Cardiac muscle cell (in vitro differentiated cells and primary cell): Measurements from ENCODE around the gene SHC3. TPM values are rescaled to one million over a fixed set of nuclear protein-coding genes. Genes with fewer than 3 reads are reported as not detected.

ENCODE experiments used
- DNase-seq, 2 donors: peaks; one replicate each; pipeline versions ENCODE4 v3.0.0 to v3.0.0-alpha.2; 2010 to 2017; ENCODE audit warnings: low read depth in 1 of 2, low spot score in 1 of 2
- H3K27ac ChIP-seq: fragments of 200-600 bp; sonication (generic); 2 replicates; pipeline ENCODE4 v1.5.1; 2016
- H3K27me3 ChIP-seq: fragments of 200-600 bp; sonication (generic); 2 replicates; pipeline ENCODE4 v1.6.0; 2016; ENCODE audit warnings: control low read depth
- H3K36me3 ChIP-seq: fragments of 200-600 bp; sonication (generic); 2 replicates; pipeline ENCODE4 v1.5.1; 2016; ENCODE audit warnings: control low read depth
- H3K4me1 ChIP-seq: fragments of 200-600 bp; sonication (generic); 2 replicates; pipeline ENCODE4 v1.8.1; 2017; ENCODE audit warnings: low read depth, mild to moderate bottlenecking, mixed run types
- H3K4me3 ChIP-seq: fragments of 200-600 bp; sonication (generic); 2 replicates; pipeline ENCODE4 v1.5.1; 2016; ENCODE audit warnings: mild to moderate bottlenecking
- H3K9me3 ChIP-seq: fragments of 200-600 bp; sonication (generic); 2 replicates; pipeline ENCODE4 v1.5.1; 2017; ENCODE audit warnings: low read depth, mild to moderate bottlenecking, control low read depth
- polyA plus RNA-seq: library from polyadenylated mRNA; unstranded; fragments of >200 nt; fragmentation: Nextera tagmentation; extraction: Ambion mirVana; gene quantifications from 2 replicates; pipeline ENCODE4 v1.2.1, GENCODE V29; 2016
- total RNA-seq: library from RNA; depleted of rRNA; stranded (reverse); fragments of >200 nt; gene quantifications from 2 replicates; pipeline ENCODE4 v1.2.3, GENCODE V29; 2016
- TF ChIP-seq, protein P1 (sequence below): IDR thresholded peaks from 2 replicates; pipeline ENCODE4 v1.5.1; 2012; ENCODE audit warnings: low read depth, mild to moderate bottlenecking, low read length

Gene SHC3
- total and polyA plus RNA-seq, 2 experiments from 2014 or later, result 0.27 to 0.34 TPM

- no peak overlapping the region for H3K4me3 ChIP-seq
- DNase-seq, result no peak
- H3K27ac ChIP-seq, result no peak overlapping the region
- H3K4me1 ChIP-seq, result peaks cover 6% of the 10 kb centered on the region
- H3K9me3 ChIP-seq, result no peaks in the 10 kb centered on the region
- no peaks in the 10 kb centered on the region for H3K27me3 ChIP-seq
- TF ChIP-seq, protein P1, sequence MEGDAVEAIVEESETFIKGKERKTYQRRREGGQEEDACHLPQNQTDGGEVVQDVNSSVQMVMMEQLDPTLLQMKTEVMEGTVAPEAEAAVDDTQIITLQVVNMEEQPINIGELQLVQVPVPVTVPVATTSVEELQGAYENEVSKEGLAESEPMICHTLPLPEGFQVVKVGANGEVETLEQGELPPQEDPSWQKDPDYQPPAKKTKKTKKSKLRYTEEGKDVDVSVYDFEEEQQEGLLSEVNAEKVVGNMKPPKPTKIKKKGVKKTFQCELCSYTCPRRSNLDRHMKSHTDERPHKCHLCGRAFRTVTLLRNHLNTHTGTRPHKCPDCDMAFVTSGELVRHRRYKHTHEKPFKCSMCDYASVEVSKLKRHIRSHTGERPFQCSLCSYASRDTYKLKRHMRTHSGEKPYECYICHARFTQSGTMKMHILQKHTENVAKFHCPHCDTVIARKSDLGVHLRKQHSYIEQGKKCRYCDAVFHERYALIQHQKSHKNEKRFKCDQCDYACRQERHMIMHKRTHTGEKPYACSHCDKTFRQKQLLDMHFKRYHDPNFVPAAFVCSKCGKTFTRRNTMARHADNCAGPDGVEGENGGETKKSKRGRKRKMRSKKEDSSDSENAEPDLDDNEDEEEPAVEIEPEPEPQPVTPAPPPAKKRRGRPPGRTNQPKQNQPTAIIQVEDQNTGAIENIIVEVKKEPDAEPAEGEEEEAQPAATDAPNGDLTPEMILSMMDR, result no peak
- no peaks in the 10 kb centered on the region for H3K36me3 ChIP-seq
Measured at GRCh38 chr9:88974641-88975040, 204.0 kb downstream of the SHC3 start.

DNA sequence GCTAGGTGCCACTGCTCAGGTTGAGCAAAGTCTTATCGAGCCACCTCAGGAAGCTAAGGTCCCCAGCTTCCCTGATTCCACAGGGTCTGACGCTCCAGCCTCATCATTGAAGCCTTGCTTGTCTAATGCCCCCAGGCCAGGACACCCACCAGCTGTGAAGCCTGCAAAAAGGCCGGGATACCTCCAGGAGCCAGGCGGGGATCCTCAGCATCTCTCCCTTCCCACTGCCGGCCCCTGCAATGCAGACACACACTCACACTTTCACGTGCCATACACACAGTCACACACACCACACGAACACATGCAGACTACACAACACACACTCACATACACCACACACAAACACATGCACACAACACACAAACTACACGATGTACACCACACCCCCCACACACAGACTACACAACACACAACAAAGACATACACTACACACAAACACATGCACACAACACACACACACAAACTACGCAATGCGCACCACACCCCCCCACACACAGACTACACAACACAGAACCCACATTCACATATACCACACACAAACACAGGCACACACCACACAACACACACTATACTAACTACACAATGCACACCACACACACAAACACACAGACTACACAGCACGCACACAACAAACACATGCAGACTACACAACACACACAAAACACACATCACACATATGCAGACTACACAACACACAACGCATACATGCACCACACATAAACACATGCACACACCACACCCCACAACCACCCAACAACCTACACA lies 205.2 kb downstream of the SHC3 start:
- DNase-seq, result no peak
- Histone ChIP-seq H3K4me1 (peaks cover 6% of the 10 kb centered on the region), H3K4me3 (no peak overlapping the region), H3K27me3 (no peaks in the 10 kb centered on the region), H3K9me3 (no peaks in the 10 kb centered on the region), H3K36me3 (no peaks in the 10 kb centered on the region), H3K27ac (no peak overlapping the region)
- TF ChIP-seq, protein P1, result no peak

DNA sequence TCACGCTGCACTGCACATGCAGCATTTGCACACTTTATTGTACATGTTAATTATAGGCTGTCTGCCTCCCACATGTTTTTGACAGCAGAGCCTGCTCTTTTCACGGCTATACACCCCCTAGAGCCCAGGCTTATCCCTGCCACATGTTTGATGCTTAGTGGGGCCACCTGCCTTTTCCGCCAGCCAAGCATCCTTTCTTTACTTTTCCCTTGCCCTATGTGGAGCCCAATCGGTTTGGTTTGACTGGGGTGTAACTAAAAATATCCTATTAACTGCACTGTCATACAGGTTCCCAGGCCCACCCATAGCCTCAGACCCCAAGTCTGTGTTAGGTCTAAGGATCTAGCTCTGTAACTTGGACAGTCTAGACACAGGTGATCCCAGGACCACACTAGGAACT lies 206.2 kb downstream of the SHC3 start:
- no peak for DNase-seq
- no peaks in the 10 kb centered on the region for H3K27me3 ChIP-seq
- no peaks in the 10 kb centered on the region for H3K9me3 ChIP-seq
- TF ChIP-seq, protein P1, result no peak
- no peak overlapping the region for H3K27ac ChIP-seq
- peaks cover 6% of the 10 kb centered on the region for H3K4me1 ChIP-seq
- H3K36me3 ChIP-seq, result no peaks in the 10 kb centered on the region
- H3K4me3 ChIP-seq, result no peak overlapping the region

DNA sequence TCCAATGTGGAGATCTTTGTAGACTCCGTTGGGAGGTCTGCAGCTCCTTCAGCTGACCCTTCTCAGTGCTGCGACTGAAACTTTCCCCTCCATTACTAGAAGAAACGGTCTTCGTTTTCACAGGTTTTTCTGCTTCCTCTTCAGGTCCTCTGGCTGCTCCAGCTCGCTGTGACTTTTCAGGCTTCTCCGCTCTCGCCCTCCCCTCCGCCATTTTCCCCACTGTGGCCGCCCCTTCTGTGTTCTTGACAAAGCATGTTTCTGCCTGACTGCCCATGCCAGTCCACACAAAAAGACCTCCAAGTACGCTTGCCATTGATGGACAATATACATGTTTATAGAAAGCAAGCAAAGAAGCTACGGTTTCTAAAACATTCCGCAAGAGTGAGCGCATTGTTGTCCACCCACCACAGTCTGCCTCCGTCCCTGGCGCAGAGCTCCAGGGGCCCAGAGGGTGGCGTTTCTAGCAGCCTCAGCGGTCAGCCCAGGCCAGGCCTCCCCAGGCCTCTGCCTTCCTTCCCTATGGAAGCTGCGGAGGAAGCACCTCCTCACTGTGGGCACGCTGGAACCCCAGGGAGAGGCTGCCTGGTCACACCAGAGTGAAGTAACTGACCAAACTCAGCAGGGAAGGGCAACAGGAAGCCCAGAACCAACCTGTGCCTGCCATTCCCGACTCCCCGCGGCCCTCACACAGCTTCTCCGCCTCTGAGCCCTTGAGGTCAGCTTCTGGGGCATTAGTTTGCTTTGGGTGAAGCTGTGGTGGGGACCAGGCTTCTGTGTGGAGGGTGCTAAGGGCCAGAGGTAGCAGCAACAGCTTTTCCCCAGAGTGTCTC lies 207.3 kb downstream of the SHC3 start:
- H3K4me3 ChIP-seq, result no peak overlapping the region
- H3K27me3 ChIP-seq, result no peaks in the 10 kb centered on the region
- no peak for DNase-seq
- H3K9me3 ChIP-seq, result no peaks in the 10 kb centered on the region
- H3K36me3 ChIP-seq, result no peaks in the 10 kb centered on the region
- no peak overlapping the region for H3K27ac ChIP-seq
- TF ChIP-seq, protein P1, result no peak
- peaks cover 6% of the 10 kb centered on the region for H3K4me1 ChIP-seq

DNA sequence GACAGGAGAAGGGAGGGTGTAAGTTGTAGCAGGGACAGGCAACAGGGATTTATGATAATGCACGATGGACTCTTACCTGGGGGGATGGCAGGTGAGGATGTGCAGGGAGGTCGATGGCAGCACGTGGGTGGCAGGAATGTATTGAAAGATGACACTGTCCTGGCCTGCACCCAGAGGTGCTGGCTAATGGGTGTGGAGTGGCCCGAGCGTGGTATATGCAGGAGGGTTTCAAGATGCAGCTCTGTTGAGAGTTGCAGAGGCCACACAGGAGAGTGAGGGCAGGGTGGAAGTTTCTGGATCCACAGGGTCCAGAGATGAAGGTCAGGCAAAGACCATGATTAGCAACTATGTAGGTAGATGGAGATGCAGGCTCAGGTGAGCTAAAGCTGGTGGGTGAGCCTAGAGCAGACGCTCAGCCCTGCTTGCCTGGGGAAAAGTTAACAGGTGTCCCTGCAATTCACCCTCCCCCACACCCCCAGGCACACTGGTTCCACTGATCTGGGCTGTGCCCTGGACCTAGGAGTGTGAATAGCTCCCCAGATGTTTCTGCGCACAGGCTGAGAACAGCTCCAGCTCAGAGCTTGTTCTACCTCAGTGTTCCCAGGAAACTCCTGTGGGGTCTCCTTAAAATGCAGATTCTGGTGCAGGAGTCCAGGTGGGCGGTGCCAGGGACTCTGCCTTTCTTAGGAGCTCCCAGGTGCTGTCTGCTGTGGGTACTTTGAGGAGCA lies 208.8 kb downstream of the SHC3 start:
- Histone ChIP-seq H3K4me1 (peaks cover 3% of the 10 kb centered on the region), H3K27ac (no peak overlapping the region), H3K4me3 (no peak overlapping the region), H3K36me3 (no peaks in the 10 kb centered on the region), H3K9me3 (no peaks in the 10 kb centered on the region), H3K27me3 (no peaks in the 10 kb centered on the region)
- no peak for DNase-seq
- TF ChIP-seq, protein P1, result no peak
